Stimulated activated CD4-positive, alpha-beta T cell treated with anti-CD3 and anti-CD28 coated beads, Interleukin-1b, Interleukin-23, amount 100 ng/mL, for 4 hours (primary cell): ENCODE results near the gene NUMB.

Experiments used
- DNase-seq, 2 donors: peaks; one replicate each; pipeline ENCODE4 v3.0.0-alpha.2; 2020; ENCODE audit warnings: low read depth in 2 of 2

The NUMB gene

GRCh38 chr14:73289729-73290128 lies 168.6 kb downstream of the NUMB start:
- DNase-seq, result no peak

GRCh38 chr14:73289308-73289707 lies 169.0 kb downstream of the NUMB start:
- no peak for DNase-seq

- DNase-seq, result no peak
Measured at GRCh38 chr14:73287071-73287470, 171.3 kb downstream of the NUMB start.

GRCh38 chr14:73286598-73286997 lies 171.7 kb downstream of the NUMB start:
- no peak for DNase-seq

- no peak for DNase-seq
Measured at GRCh38 chr14:73285979-73286378, 172.4 kb downstream of the NUMB start.

- DNase-seq, result no peak
Measured at GRCh38 chr14:73283608-73284379, 174.6 kb downstream of the NUMB start.

- no peak for DNase-seq
Measured at GRCh38 chr14:73280903-73281302, 177.4 kb downstream of the NUMB start.

GRCh38 chr14:73277376-73277775 lies 181.0 kb downstream of the NUMB start:
- no peak for DNase-seq

- no peak for DNase-seq
Measured at GRCh38 chr14:73276836-73277235, 181.5 kb downstream of the NUMB start.

- DNase-seq, result no peak
Measured at GRCh38 chr14:73273799-73274198, 184.5 kb downstream of the NUMB start.

GRCh38 chr14:73272393-73272792 lies 186.0 kb downstream of the NUMB start:
- no peak for DNase-seq

- peak in 1 of 2 donors; percentile 9 for DNase-seq
Measured at GRCh38 chr14:73269729-73270531, 188.4 kb downstream of the NUMB start.

- DNase-seq, result no peak
Measured at GRCh38 chr14:73267474-73267873, 190.9 kb downstream of the NUMB start.

- no peak for DNase-seq
Measured at GRCh38 chr14:73266317-73266716, 192.0 kb downstream of the NUMB start.

GRCh38 chr14:73265721-73266046 lies 192.7 kb downstream of the NUMB start:
- no peak for DNase-seq

GRCh38 chr14:73264885-73265720 lies 193.2 kb downstream of the NUMB start:
- no peak for DNase-seq

GRCh38 chr14:73264080-73264884 lies 194.1 kb downstream of the NUMB start:
- DNase-seq, result no peak

GRCh38 chr14:73263606-73264005 lies 194.7 kb downstream of the NUMB start:
- no peak for DNase-seq

- DNase-seq, result no peak
Measured at GRCh38 chr14:73262427-73263183, 195.7 kb downstream of the NUMB start.

- DNase-seq, result no peak
Measured at GRCh38 chr14:73261520-73262426, 196.6 kb downstream of the NUMB start.
